ENCODE measurements around the gene DBH.

Gene DBH

DNA sequence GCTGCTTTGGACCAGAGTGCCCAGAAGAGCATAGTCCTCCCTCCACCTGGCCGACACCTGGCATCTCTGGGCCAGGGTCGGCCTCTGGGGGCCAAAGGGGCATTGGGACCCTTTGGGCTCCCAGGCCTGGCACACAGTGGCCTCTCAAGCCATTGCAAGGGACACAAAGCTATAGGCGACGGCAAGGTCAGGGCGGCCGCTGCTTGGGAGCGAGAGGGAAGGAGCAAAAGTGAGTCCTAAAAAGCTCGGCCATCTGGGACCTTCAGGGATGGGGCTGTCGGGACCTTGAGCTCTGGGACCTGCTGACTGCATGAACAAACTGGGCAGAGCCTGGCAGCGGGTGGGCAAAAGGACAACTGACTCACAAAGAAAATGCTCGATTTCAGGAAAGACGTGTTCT is 13.9 kb downstream of the DBH start:
- TF ChIP-seq, protein P1, sequence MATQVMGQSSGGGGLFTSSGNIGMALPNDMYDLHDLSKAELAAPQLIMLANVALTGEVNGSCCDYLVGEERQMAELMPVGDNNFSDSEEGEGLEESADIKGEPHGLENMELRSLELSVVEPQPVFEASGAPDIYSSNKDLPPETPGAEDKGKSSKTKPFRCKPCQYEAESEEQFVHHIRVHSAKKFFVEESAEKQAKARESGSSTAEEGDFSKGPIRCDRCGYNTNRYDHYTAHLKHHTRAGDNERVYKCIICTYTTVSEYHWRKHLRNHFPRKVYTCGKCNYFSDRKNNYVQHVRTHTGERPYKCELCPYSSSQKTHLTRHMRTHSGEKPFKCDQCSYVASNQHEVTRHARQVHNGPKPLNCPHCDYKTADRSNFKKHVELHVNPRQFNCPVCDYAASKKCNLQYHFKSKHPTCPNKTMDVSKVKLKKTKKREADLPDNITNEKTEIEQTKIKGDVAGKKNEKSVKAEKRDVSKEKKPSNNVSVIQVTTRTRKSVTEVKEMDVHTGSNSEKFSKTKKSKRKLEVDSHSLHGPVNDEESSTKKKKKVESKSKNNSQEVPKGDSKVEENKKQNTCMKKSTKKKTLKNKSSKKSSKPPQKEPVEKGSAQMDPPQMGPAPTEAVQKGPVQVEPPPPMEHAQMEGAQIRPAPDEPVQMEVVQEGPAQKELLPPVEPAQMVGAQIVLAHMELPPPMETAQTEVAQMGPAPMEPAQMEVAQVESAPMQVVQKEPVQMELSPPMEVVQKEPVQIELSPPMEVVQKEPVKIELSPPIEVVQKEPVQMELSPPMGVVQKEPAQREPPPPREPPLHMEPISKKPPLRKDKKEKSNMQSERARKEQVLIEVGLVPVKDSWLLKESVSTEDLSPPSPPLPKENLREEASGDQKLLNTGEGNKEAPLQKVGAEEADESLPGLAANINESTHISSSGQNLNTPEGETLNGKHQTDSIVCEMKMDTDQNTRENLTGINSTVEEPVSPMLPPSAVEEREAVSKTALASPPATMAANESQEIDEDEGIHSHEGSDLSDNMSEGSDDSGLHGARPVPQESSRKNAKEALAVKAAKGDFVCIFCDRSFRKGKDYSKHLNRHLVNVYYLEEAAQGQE (IDR thresholded peaks at IDR 0.05; ENCODE audit: insufficient read depth in 1 of 2, low read depth in 2 of 2, low read length in 2 of 2): no peak
- TF ChIP-seq TAF1 (IDR thresholded peaks at IDR 0.05; ENCODE audit: borderline replicate concordance, insufficient read depth, low read length) (no peak), FOXP2 (optimal IDR thresholded peaks at IDR 0.05; ENCODE audit: borderline replicate concordance, extremely low read depth, extremely low read length, insufficient read depth) (no peak), SIN3A (IDR thresholded peaks at IDR 0.05; ENCODE audit: borderline replicate concordance, insufficient read depth, low read length) (no peak), POLR2AphosphoS5 (IDR thresholded peaks at IDR 0.05; ENCODE audit: low read depth, low read length) (no peak)

DNA sequence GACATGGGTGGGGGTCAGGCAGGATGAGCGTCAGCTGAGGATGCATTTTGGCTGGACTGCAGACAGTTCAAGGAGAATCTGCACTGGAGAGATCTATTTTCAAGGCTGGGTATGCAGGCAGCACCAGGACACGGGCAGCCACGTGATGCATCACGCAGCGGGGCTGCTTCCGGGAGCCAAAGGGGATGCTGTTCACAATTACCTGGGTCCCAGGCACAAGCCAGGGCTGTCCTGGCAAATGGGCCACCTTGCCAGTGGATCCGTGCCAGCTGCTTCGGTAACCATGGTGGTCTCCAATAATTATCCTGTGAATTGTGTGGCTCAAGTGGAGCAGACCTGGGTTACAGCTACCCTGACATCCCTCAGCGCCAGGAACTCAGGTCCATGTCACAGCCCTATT is 17.5 kb downstream of the DBH start:
- TF ChIP-seq SIN3A (IDR thresholded peaks at IDR 0.05; ENCODE audit: borderline replicate concordance, insufficient read depth, low read length): no peak
- no peak for TF ChIP-seq TAF1 (IDR thresholded peaks at IDR 0.05; ENCODE audit: borderline replicate concordance, insufficient read depth, low read length)
- no peak for TF ChIP-seq POLR2AphosphoS5 (IDR thresholded peaks at IDR 0.05; ENCODE audit: low read depth, low read length)
- TF ChIP-seq FOXP2 (optimal IDR thresholded peaks at IDR 0.05; ENCODE audit: borderline replicate concordance, extremely low read depth, extremely low read length, insufficient read depth): no peak
- TF ChIP-seq, protein P1 (IDR thresholded peaks at IDR 0.05; ENCODE audit: insufficient read depth in 1 of 2, low read depth in 2 of 2, low read length in 2 of 2): no peak

DNA sequence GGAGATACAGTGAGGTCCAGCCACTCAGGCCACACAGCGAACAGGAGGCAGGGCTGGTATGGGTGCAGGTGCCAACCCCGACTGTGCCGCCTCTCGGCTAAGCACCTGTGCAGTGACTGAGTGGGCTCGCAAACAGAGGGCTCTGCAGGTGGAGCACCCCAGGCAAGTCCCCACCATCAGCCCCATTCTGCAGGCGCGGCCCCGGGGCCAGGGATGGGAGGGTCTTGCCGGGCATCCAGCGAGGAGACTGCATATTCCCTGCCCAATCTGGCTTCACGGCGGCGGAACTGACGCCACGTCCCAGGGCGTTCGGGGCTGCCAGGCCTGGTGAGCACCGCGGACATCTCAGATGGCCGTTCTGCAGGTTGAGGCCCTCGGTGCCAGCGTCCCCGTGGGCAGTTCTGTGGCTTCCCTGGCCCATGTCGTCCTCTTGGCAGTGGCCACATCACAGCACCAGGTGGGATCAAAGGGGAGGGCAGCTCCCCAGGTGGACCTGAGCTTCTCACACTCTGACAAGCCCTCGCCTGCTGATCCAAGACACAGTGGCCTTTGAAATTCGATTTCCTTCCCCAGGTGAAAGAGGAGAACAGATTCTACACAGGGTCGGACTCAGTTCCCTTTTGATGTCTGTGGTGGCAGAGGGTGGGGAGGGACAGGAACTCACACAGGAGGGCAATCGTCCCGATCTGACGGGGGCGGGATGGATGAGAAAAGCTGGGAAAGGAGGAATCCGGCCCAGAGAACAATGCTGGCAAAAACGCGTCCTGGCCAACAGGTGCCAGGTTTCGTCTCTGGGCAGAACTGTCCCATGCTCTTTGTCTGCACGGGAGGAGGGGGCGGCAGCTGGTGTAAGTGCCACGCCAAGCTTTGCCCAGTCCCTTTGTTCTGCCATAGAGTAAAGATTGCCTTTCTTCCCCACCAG is 18.8 kb downstream of the DBH start:
- TF ChIP-seq POLR2AphosphoS5 (IDR thresholded peaks at IDR 0.05; ENCODE audit: low read depth, low read length) (no peak), FOXP2 (optimal IDR thresholded peaks at IDR 0.05; ENCODE audit: borderline replicate concordance, extremely low read depth, extremely low read length, insufficient read depth) (no peak)

DNA sequence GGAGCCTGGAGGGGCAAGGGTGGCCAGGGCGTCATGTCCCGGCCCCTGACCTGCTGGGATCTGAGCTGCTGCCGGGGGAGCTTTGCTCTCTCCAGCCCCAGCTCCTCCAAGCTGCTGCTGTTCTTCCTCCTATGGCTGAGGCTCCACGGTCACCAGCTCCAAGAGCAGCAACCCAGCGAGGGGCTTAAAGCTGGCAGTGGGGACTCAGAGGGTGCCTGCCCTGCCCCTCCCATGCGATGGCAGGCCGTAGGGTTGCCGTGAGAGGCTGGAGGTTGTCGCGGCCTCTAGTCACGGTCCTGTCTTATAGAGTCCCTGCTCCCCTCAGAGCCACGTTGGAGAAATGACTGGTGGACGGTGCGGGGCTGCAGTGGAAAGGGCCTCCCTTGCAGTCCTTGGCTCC is 19.5 kb downstream of the DBH start:
- no peak for TF ChIP-seq TAF1 (IDR thresholded peaks at IDR 0.05; ENCODE audit: borderline replicate concordance, insufficient read depth, low read length)

DNA sequence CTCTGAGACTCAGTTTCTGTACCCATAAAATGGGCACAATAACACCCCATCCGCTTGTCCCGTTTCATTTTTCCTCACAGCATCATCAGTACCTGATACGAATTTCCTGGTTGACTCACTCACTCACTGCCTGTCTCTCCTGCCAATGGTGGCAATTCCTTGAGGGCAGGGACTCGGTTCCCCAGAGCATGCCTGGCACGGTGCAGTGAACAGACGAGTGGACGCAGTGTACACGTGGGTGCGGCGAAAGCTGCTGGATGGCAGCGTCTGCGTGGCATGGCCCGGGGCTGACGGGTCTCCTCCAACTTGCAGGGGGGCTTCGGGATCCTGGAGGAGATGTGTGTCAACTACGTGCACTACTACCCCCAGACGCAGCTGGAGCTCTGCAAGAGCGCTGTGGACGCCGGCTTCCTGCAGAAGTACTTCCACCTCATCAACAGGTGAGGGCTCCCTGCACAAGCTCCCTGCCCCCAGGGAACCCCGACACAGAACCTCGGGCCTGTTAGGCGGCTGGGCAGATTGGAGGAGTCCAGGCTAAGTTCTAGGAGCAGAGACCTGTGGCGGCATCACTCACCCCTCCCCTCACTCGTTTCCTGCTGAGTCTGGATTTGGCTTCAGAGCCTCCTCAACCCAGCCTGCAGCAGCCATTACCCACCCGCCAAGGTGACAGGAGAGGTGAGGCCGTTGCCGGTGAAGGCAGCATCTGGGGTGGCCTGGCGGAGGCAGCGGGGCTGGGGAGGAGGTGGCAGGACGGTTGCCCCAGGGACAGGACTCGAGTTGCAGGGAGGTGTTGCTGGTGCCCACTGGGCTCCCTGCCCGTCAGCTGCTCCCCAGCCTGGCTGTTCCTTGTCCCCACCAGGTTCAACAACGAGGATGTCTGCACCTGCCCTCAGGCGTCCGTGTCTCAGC is 20.3 kb downstream of the DBH start:
- no peak for TF ChIP-seq SIN3A (IDR thresholded peaks at IDR 0.05; ENCODE audit: borderline replicate concordance, insufficient read depth, low read length)
- no peak for TF ChIP-seq TAF1 (IDR thresholded peaks at IDR 0.05; ENCODE audit: borderline replicate concordance, insufficient read depth, low read length)
- TF ChIP-seq, protein P1 (IDR thresholded peaks at IDR 0.05; ENCODE audit: insufficient read depth in 1 of 2, low read depth in 2 of 2, low read length in 2 of 2): no peak
- no peak for TF ChIP-seq FOXP2 (optimal IDR thresholded peaks at IDR 0.05; ENCODE audit: borderline replicate concordance, extremely low read depth, extremely low read length, insufficient read depth)
